Panc1 (cell line): ENCODE results near the gene NDRG3. TPM values are rescaled to one million over a fixed set of nuclear protein-coding genes. Genes with fewer than 3 reads are reported as not detected.

Experiments used
- ATAC-seq: fragments of 200-7000 bp; cut with Tn5 transposase; 2 replicates; pipeline ENCODE4 v1.9.1; 2020; ENCODE audit warnings: mild to moderate bottlenecking, moderate library complexity
- BruUV-seq: library from RNA; stranded (reverse); fragments of 400-500 nt; replicated peaks from 2 replicates; lab custom pipeline; 2021; lab: Mats Ljungman, UMichigan
- CTCF ChIA-PET: fragments of 300-600 bp; sonication (Branson Sonifier 250); formaldehyde crosslinking; loops from one replicate; lab custom pipeline; 2022; ENCODE audit warnings: antibody characterized with exemption; lab: Charles Lee
- POLR2A ChIA-PET: fragments of 300-600 bp; sonication (Branson Sonifier 250); formaldehyde crosslinking; loops from one replicate; lab custom pipeline; 2022; ENCODE audit warnings: antibody characterized with exemption; lab: Charles Lee
- DNase-seq: peaks from one replicate; pipeline ENCODE4 v3.0.0-alpha.2; 2010; ENCODE audit warnings: low read depth, low spot score
- H3K27ac ChIP-seq: 2 replicates; pipeline ENCODE4 v1.5.1; 2011; ENCODE audit warnings: mild to moderate bottlenecking, low read length, inconsistent platforms
- H3K27me3 ChIP-seq: fragments of 200-500 bp; sonication (Bioruptor generic); 2 replicates; pipeline ENCODE4 v1.6.0; 2014; ENCODE audit warnings: low read length, inconsistent platforms; ENCODE audit not compliant: control insufficient read depth, insufficient read depth
- H3K36me3 ChIP-seq: fragments of 200-500 bp; sonication (Bioruptor generic); 2 replicates; pipeline ENCODE4 v1.5.1; 2014; ENCODE audit warnings: inconsistent platforms, mild to moderate bottlenecking, low read length, moderate library complexity; ENCODE audit not compliant: control insufficient read depth, insufficient read depth
- H3K4me1 ChIP-seq: 2 replicates; pipeline ENCODE4 v1.5.1; 2011; ENCODE audit warnings: inconsistent platforms, mild to moderate bottlenecking, low read length, moderate library complexity; ENCODE audit not compliant: control insufficient read depth, insufficient read depth
- H3K4me3 ChIP-seq, 2 experiments: 2 replicates each; pipeline ENCODE4 v1.5.1; 2011 to 2012; ENCODE audit warnings: low read depth in 2 of 2, low read length in 2 of 2, mild to moderate bottlenecking in 2 of 2, inconsistent platforms in 1 of 2, moderate library complexity in 1 of 2
- H3K9me3 ChIP-seq: fragments of 200-500 bp; sonication (Bioruptor generic); 2 replicates; pipeline ENCODE4 v1.5.1; 2014; ENCODE audit warnings: low read depth, mild to moderate bottlenecking, inconsistent platforms, low read length, moderate library complexity; ENCODE audit not compliant: control insufficient read depth, insufficient read depth
- CTCF ChIP-seq: fragments of 450-650 bp; IDR thresholded peaks from 2 replicates; pipeline ENCODE4 v1.5.1; 2017; ENCODE audit warnings: mild to moderate bottlenecking
- POLR2AphosphoS5 ChIP-seq: IDR thresholded peaks from 2 replicates; pipeline ENCODE4 v1.6.1; 2012; ENCODE audit warnings: mild to moderate bottlenecking, low read depth, low read length, moderate library complexity
- REST ChIP-seq, 2 experiments: IDR thresholded peaks; 2 replicates each; pipeline ENCODE4 v1.6.1; 2011 to 2012; ENCODE audit warnings: low read depth in 2 of 2, control low read depth in 1 of 2, low read length in 1 of 2, mild to moderate bottlenecking in 1 of 2, moderate library complexity in 1 of 2; ENCODE audit not compliant: insufficient read depth in 1 of 2
- SIN3A ChIP-seq: IDR thresholded peaks from 2 replicates; pipeline ENCODE4 v1.6.1; 2012; ENCODE audit warnings: low read depth, mild to moderate bottlenecking, low read length, moderate library complexity, borderline replicate concordance; ENCODE audit not compliant: insufficient read depth
- TCF7L2 ChIP-seq: IDR thresholded peaks from 2 replicates; pipeline ENCODE4 v1.6.1; 2011; ENCODE audit warnings: mild to moderate bottlenecking, low read depth, low read length, inconsistent platforms
- in situ Hi-C: cut with HindIII; loops from 2 replicates; pipeline ENCODE4 v1.10.0; 2016; ENCODE audit warnings: low sequenced_read_pairs, low pct_unique_long_range_greater_than_20kb
- intact Hi-C: fragments of 100-400 bp; cut with micrococcal nuclease; formaldehyde crosslinking; loops from one replicate; pipeline ENCODE4 v1.10.0; 2022; ENCODE audit not compliant: unreplicated experiment
- total RNA-seq: library from RNA; stranded (reverse); gene quantifications from one replicate; pipeline ENCODE4 v1.2.1, GENCODE V29; 2021; ENCODE audit not compliant: unreplicated experiment

NDRG3 gene
- total RNA-seq, 1 experiment from 2014 or later, result 36.0 TPM

- in situ Hi-C loops, result no loop called here
Observed at GRCh38 chr20:36712775-36713174, 33.1 kb downstream of the NDRG3 start.

GRCh38 chr20:36709126-36709525, 36.8 kb downstream of the NDRG3 start:
- ATAC-seq (no peak), DNase-seq (no peak)
- POLR2A ChIA-PET, result no interaction called here
- CTCF ChIA-PET, result no interaction called here
- Histone ChIP-seq H3K27ac (no peak overlapping the region), H3K9me3 (no peaks in the 10 kb centered on the region), H3K27me3 (no peaks in the 10 kb centered on the region), H3K4me3 (no peak overlapping the region), H3K4me1 (no peaks in the 10 kb centered on the region), H3K36me3 (no peaks in the 10 kb centered on the region)
- in situ Hi-C loops (no loop called here), intact Hi-C loops (no loop called here)
- TF ChIP-seq REST (IDR thresholded peaks at IDR 0.05; ENCODE audit: insufficient read depth in 1 of 2, low read depth in 2 of 2, low read length in 1 of 2) (no peak), TCF7L2 (no peak), POLR2AphosphoS5 (no peak), CTCF (no peak), SIN3A (no peak)
- BruUV-seq, result no TSS peak

More at GRCh38 chr20:36712775-36713174, 33.1 kb downstream of the NDRG3 start:
- TF ChIP-seq POLR2AphosphoS5 (no peak), TCF7L2 (no peak), REST (IDR thresholded peaks at IDR 0.05; ENCODE audit: insufficient read depth in 1 of 2, low read depth in 2 of 2, low read length in 1 of 2) (no peak), CTCF (no peak), SIN3A (no peak)
- no peaks in the 10 kb centered on the region for H3K36me3 ChIP-seq
- no peaks in the 10 kb centered on the region for H3K27me3 ChIP-seq
- no TSS peak for BruUV-seq
- CTCF ChIA-PET, result no interaction called here
- DNase-seq (no peak), ATAC-seq (no peak)
- no peaks in the 10 kb centered on the region for H3K4me1 ChIP-seq
- no peak overlapping the region for H3K27ac ChIP-seq
- H3K9me3 ChIP-seq, result no peaks in the 10 kb centered on the region
- intact Hi-C loops, result no loop called here
- no peak overlapping the region for H3K4me3 ChIP-seq
- POLR2A ChIA-PET, result interaction anchor here (0.6 to 0.7 kb wide), 3 partner anchors 11 to 107 kb away, joined by 3 to 12 read pairs (median 4); partner anchors contain the start of gene RAB5IF
